Measurements from ENCODE around the gene LRRC8B.
"Not testable (repeated sequence)": the region's sequence is repeated elsewhere in the genome, so short reads cannot be mapped to it uniquely, and the experiment has no call there.

The LRRC8B gene

DNA sequence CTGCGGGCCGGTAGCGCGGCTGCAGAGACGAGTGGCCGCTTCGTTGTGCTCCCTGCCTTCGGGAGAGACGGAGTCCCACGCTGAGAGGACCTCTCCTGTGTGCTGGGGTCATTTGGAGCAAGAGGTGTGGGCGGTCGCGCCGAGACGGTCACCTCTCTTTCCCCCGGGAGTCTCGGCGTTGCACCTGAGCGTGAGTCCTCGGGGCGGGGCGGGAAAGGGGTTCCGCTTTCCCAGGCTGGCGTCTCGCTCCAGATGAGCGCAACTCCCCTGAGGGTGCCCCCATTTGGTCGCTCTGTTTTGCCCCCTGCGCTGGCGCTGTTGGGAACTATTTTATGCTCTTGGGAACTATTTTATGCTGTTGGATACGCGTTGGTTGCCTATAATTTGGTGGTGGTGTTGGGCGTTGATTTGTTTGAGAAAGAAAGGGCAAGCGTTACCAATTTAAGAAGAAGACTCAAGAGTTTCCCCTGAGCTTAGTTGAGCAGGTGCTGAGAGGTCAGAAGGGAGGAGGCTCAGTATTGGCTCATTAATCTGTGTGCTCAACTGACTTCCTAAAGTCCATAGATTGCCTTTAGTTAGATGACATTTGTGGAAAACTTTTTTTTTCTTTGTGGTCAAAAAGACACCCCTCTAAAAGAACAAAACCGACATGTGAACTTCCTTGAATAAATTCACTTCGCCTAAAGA is 683 bp downstream of the LRRC8B start:
- DNase-seq, result peak; percentile 36

DNA sequence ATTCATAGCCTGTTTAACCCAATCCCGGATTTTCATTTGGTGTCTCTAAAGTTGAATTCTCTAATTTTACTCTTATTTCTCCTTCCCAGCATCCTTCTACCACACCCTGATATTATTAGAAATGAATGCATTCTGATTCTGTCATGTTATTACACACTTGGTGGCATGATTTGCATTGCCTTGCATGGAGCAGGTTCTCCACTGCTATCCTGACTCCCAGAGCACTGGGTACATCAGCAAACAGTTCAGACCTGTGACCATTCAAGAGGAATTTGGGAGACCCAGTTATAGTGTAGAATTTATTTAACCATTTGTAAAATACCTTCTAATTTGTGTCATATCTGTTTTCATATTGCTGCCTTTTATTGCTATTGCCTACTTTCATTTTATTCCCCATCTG is 2.6 kb downstream of the LRRC8B start:
- DNase-seq, result no peak

DNA sequence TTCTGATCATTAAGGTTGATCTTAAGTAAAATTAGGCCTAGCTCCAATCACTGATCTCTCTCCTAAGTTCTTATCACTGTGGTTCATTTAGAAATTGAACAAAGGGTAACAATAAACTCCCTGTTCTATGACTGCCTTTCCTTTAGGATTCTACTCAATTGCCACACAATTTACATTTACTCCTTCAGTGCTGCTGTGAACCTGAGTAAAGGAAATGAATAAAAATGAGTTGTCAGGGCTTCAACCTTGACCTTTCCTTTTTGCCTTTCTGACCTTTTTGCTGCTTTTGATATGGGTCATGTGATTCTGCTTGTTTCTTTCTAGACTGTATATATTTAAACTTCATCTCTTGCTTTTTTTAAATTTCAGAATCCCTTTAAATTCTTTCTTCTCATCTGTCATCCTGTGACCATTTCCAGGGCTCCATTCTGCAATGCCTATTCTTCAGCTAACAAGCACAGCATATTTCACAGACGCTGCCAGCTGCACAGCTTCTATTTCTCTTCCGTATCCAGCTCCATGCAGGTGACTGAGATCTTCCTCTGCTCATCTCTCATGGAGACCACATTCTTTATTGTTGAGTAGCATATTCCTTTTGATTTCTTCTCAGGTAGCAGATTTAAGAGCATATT is 3.2 kb downstream of the LRRC8B start:
- DNase-seq, result no peak

DNA sequence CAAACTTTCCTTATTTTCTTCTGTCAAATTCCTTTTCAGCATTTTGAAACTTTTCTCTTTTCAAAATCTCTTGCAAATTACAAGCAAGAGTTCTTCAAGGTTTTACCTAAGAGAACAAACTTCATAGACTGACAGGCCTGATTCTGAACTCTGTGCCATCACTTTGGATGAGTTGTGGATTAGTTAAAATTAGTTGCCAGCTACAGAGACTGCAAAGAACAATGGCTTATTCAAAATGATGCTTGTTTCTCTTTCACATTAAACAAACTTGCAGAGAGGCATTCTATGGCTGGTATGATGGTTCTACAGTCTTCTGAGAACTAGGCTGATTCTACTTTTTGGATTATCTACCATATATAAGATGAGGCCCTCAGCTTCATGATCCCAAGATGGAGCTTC is 3.8 kb downstream of the LRRC8B start:
- no peak for DNase-seq

GRCh38 chr1:89529196-89529595 is 4.6 kb downstream of the LRRC8B start:
- no peak for DNase-seq

DNA sequence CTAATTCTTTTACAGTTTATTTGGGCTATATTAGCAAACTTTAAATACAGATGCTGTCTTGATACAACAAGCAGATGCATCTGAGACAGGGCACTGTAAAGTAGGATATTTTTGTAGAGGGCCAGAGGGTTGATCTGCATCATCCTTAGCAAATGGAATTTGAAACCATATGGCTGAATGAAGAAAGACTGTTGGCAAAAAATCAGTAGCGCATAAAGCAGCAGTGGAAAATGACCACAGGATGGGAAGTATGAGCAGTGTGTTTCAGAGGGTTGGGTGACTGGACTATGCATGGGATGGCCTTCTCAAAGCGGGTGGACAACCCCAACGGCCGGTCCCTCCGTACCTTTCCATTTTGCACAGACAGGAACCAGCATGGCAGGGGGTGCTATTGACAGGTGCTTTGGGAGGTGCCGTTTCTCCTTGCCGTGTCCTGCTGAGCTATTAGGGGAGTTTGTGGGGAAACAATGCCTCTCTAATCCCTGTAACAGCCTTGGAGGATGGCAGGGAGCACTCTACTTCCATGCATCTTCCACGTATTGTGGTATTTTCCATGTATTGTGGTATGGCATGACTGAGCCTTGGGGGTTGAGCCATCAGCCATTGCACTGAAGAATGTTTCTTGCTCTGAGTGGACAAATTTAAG is 5.9 kb downstream of the LRRC8B start:
- no peak for DNase-seq

DNA sequence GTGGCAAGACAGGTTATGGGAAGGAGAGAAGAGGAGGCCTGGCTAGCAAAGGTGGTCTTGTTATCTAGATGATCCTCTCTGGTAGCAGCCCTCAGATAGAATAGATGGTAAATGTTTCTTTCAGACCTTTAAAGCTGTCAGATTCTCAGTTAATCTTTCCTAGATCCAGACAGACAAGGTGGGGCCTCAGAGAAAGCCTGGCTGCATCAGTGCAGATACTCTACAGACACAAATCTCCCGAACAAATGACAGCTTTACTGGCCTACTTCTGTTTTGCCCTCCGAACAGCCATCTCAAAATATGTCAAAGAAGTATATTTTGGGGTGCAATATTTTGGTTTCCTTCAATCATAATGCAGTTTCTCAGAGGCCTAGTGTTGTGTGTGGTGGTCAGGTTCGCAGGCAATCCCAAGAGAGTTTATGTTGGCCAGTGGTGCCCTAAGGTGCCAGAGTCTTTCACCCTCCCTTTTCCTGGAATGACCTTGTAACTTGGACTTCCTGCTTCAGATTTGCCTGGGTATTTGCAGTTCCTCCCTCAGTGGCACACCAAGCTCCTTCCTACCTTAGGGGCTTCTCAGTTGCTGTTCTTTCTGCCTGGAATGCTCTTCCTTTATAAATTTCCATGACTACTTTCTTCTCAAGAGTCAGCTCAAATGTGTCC is 7.0 kb downstream of the LRRC8B start:
- no peak for DNase-seq

DNA sequence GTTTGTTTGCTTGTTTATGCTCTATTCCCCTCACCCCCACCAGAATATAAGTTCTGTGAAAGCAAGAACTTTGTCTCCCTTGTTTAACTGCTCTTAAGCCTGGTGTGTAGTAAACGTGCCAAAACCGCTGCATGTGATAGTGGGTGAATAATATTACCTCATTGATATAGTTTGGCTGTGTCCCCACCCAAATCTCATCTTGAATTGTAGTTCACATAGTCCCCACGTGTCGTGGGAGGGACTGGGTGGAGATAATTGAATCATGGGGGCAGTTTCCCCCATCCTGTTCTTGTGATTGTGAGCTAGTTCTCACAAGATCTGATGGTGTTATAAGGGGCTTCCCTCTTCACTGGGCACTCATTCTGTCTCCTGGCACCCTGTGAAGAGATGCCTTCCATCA is 7.6 kb downstream of the LRRC8B start:
- DNase-seq, result no peak

DNA sequence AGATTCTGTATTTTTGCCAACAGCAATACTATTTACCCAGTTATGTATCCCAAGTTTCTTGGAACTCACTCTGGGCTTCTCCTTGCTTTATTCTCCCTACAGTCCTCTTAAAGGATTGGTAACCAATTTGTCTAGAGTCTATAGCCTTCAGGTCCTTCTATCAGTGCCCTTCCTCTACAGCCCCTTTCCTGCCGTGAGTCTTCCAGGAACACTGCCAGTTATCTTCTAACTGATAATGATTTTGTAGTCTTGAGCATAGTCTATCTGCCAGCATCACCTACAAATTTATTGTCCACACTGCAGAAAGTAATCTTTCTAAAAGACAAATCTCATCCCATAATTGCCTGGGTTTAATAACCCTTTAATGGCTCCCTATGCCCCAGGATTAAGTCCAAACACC is 8.2 kb downstream of the LRRC8B start:
- no peak for DNase-seq

- DNase-seq, result no peak
These were observed 10.9 kb downstream of the LRRC8B start for GRCh38 chr1:89535537-89535936.

DNA sequence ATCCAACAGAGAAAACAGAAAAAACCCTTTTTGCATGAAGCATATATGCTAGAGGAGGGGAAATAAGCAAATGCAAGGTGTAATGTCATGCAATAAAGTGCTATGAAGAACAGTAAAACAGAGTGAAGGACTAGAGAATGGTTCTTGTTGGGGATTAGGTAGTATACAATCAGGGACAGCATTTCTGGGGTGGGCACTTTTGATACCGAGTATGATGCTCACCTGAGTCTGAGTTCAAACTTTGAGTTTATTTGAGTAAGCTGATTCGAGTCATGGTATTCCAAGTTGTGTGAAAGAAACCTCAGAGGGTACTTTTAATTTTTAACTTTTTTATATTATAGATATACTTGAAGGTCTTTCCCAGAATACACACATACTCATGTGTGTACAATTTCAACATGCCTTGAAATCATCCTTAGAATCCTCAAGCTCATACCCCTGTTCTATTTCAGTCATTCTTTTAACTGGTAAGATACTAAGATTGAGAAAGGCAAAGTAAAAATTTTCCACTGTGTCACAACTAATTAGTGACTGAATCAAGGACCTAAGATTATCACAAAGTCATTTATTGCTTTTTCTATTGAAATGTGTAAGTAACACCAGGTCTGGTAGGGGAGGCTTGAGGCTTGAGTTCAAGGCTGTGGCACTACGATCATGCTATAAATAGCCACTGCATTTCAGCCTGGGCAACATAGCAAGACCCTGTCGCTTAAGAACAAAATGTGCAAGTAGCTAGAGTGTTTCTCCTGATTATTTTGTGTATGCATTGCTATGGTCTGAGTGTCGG is 12.1 kb downstream of the LRRC8B start:
- DNase-seq, result no peak

- no peak for DNase-seq
These were observed 13.7 kb downstream of the LRRC8B start for GRCh38 chr1:89538361-89538760.

- no peak for DNase-seq
These were observed 14.5 kb downstream of the LRRC8B start for GRCh38 chr1:89539128-89539527.

- DNase-seq, result no peak
These were observed 15.9 kb downstream of the LRRC8B start for GRCh38 chr1:89540406-89540970.

- DNase-seq, result no peak
These were observed 17.7 kb downstream of the LRRC8B start for GRCh38 chr1:89542345-89542744.

- not testable (repeated sequence) for DNase-seq
These were observed 19.0 kb downstream of the LRRC8B start for GRCh38 chr1:89543632-89544031.

GRCh38 chr1:89545264-89546038 is 20.8 kb downstream of the LRRC8B start:
- DNase-seq, result no peak

GRCh38 chr1:89546082-89546889 is 21.7 kb downstream of the LRRC8B start:
- no peak for DNase-seq

DNA sequence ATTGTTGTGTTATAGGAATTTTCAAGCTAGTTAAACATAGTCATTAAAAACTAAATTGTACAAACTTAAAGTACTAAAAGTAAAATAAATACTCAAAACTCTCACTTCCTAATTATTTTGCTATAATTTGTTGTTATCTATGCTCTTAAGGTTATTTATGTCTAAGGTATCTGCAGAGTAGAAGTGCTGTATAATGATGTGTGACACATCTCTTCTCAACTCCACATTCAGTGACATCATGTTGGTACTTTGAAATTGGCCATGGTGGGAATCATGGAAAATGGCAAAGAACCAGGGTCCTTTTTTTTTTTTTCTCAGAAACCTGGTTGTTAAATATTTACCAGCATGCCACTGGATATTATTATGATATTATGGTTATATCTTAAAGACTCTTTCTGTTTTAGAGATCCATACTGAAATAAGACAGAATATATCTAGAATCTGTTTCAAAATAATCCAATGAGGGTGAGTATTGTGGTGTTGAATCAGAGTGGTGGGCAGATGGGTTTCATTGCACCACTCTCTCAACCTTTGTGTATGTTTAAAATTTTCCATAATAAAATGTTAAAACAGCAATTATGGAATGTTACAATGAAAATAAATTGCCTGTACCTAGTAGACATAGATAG is 22.4 kb downstream of the LRRC8B start:
- no peak for DNase-seq

GRCh38 chr1:89547563-89548116 is 23.0 kb downstream of the LRRC8B start:
- DNase-seq, result no peak
